HS-5 (cell line): ENCODE results near the gene CXCR6.

Experiments used
- DNase-seq: peaks from one replicate; pipeline ENCODE4 v3.0.0-alpha.2; 2012; ENCODE audit warnings: low read depth

Gene CXCR6

DNA sequence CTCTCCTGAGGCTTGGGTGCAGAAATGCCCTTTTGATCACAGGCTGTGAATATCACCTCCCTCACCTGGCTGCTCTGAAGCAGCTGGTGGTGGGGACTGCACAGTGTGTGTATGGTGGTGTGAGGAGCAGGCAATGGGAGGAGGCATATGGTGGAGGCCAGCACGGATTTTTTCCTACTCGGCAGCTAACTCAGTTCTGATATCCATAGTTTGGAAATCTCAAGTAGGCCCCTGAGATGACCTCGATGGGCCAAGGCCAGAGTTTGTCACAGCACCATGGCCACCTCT lies 21.3 kb upstream of the CXCR6 start:
- no peak for DNase-seq

DNA sequence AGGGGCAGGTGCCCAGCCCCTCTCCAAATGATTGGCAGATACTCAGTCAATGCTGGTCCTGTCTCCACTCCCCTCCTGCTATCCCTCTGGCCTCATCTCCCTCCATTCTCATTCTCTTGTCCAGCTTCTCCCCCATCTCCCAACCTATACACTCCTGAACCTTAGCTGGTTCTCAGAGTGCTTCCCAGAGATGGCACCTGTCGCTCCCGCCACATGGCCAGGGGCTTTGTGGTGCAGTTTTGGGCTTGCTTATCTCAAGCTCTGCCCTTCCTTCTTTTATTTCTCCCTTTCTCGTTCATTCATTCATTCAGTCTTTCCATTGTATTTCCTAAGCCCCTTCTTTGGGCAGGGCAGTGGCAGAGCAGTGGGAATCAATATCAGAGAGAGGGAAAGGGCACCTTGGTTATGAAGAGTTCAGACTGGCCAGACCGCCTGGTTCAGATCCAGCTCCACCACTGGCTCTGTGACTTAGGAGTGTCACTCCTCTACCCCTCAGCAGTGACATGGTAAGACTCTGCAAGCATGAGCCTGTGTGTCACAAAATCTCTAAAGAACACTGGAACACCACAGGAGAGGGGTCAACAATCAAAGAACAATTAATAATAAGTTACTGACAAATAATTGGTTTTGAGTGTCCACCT lies 20.2 kb upstream of the CXCR6 start:
- DNase-seq = no peak

DNA sequence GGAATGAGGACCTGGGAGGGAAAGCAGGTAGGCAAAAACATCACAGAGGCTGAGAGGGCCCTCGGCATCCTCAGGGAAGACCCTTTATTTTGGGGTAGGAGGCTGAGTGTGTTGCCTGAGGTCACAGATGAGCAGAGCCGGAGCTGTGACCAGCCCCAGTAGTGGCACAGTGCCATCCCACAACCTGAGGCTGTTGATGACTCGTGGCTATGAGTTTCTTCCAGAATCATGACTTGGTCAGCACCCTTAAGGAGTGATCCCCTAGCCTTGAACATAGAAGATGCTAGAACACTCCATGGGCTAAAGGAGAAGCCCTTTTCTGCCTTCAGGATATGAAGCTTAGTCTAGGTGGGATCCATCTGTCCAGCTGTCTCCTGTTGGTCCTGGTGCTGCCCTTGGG lies 19.5 kb upstream of the CXCR6 start:
- peak; percentile 68 for DNase-seq

DNA sequence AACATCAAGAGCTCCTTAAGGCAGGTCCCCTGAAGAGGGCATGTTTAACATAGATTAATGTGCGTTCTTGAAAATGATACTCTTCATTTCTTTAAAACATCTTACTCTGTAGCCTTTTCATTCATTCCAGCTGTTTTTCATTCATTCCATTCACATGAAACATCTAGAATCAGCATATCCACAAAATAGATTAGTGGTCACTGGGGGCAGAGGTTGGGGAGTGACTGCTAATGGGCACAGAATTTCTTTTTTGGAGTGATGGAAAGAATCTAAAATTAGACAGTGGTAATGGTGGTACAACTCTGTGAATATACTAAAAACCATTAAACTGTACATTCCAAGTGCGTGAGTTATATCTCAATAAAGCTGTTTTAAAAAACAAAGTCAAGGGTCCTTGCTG lies 15.4 kb upstream of the CXCR6 start:
- peak; percentile 46 for DNase-seq

DNA sequence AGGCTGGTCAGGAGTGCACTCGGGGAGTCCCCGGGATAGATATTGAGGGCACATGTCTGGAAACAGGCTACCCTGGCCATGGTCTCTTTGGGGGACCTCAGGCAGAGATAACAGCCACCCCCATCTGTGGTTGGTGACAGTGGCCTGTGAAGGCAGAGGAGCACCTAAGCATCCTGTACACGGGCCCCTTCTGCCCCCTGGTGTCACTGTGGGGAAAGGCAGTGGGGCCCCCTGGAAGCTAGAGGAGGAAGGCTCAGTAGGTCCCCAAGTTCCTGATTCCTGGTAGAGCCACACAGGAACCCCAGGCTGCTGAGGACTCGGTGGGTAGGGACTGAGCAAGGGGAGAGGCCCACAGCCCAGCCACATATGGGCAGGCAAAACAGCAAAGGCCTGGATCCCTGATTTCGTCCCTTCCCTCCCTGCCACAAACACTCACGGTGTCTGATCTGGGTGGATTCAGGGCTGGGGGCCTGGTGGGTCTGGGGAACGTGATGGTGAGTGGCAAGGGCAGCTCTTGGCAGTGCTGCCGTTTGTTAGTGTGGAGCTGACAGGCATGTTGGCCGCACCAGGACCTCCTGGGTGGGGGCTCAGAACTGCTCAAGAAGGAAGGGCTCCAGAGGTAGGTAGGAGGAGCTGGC lies 14.1 kb upstream of the CXCR6 start:
- no peak for DNase-seq

DNA sequence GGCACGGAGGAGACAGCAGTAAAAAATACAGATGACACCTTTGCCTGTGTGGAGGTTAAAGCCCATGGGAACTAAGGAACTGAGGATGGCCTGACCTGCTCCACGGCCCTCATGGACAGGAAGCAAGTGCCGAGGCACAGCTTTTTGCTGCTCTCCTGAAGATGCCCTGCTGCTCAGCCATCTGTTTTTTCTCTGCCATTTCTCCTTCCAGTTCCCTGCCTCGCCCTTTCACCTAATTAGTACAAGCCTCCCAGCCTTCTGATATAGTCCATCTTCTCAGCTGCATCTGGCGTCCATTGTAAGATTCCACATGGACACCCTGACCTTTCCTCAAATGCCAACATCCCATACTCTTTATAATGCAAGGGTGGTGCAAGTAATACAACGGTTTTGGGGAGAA lies 11.8 kb upstream of the CXCR6 start:
- DNase-seq = no peak

DNA sequence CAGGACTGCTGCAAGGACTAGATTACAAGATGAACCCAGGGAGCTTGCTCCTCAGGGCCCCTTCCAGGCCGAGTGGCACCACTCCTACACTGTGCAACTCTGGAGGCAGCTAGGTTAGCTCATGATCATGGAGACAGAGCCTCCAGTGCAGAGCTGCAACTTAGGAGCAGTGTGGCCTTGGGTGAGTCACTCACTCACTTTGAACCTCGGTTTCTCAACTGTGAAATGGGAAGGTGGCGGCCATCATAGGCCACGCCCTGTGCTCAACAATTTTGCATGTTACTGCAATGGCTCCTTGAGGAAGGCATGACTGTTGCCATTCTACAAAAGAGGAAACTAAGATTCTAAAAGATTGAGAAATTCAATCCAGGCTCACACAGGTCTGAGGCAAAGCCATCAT lies 11.2 kb upstream of the CXCR6 start:
- no peak for DNase-seq

DNA sequence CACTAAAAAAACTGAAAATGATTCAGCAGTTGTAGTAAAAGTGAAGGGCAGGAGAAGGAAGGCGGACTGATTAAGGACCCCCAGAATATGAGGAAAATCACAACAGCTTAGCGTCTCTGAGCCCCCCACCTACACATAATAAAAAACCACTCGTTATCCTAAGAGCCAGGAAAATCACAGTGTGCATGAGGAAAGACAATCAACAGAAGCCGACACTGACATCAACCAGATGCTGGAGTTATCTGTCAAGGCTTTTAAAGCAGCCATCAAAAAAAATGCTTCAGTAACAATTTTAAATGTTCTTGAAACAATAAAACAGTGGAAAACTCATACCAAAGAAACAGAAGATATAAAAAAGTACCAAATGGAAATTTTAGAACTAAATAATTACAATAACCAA lies 9.7 kb upstream of the CXCR6 start:
- no peak for DNase-seq

DNA sequence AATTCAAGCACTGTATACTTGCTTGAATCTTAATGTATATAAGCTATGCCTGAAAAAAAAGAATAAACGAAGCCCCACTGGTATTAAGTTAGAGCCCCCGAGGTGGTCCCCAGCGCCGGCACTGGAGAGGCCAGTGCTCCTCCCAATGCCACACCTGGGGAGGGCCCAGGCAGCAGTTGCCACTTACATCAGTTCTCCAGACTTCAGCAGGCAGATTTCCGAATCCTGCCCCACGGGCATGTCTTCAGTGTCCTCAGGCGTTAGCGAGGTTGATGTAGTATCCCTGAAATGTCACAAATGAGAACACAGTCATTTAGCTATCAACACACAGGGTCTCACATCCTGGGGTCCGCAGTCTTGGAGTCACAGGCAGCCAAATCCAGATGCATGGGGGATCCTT lies 7.0 kb upstream of the CXCR6 start:
- no peak for DNase-seq

DNA sequence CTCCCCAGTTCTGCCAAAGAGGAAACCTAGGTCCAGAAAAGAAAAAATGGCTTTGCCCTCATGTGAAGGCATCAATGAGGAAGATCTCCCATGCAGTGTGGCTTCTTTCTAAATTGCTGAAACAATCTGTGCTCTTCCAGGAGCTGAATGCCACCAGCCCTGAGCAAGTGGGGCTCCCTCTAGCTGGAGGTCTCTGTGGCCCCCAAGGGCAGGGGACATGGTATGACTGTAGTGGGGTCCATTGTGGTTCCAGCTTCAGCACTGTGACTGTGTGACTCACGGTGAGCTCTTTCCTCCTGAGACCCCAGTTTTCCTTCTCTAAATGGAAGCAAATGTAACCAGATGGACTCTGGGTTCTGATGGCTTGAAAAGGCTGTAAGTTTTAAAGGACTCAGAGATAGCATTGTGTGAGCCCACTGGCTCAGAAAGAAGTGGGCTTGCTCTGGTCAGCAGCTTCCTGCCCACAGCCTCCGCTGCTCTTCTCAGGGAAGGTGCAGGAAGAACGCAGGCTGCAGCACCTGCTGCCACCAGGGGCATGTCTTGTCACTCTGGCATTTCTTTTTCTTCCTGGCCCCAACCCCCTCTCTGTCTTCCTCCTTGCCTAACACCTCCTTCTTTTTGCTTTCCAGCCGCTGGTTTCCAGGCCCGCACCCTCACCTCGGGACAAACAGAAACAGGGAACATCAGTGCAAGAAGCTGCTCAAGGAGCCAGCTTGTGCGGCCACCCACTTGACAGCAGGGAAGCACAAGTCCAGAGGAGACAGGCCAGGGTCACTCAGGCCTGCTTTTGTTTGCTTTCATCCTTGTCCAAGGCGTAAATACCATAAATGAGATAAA lies 5.8 kb upstream of the CXCR6 start:
- DNase-seq = no peak

DNA sequence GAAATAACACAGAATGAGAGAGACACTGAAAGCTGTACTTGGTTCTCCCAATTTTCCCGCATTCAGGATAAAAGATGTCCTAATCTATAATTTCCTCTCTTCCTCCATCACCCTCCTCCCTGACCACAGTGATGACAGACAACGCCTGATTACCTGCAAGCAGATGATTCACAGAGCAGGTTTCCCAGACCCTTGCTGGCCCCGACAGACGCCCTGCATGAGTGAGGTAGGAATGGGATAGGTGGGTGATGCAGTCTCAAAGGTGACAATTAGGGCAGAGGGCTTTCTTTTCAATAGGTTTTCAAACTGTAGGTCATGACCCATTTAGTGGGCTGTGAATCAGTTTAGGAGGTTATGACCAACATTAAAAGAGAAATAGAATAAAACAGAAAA lies 5.2 kb upstream of the CXCR6 start:
- DNase-seq = no peak

DNA sequence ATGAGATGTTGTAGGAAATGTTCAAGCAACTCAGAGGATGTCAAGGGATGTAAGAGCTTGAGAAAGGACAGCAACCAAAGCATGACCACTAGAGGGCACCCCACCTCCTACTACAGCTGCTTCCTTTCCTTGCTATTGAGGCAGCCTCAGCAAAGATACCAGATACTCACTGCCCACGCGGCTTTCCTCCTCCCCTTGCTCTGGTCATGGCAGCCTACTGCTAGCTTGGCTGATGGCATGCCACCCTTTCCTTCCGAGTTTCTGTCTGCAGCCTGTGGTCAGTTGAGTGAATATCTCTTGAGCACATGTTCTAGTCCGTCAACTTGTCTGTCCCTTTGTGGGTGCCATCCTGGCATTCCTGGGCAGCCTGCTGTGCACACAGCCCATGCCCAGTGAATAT lies 4.4 kb upstream of the CXCR6 start:
- DNase-seq = peak; percentile 76

DNA sequence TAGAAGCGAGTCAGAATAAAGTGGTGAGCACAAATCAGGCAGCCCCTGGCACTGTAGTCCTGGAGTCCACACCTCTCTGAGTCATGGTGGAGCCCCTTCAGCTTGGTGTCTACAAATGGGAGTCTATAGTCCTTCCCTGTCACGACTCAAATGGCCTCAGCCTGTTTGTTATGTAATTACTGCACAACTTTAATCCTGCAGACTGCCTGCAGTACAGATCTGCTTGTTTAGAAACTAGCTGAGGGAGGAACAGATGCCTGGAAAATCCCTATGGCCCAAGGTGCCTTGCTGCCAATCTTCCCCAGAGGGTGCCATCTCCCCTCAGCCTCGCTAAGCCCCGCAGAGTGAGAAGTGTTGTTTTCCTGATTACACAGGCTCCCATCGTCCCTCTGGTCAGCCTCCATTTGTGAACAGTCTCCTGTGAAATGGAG lies 3.9 kb upstream of the CXCR6 start:
- no peak for DNase-seq

DNA sequence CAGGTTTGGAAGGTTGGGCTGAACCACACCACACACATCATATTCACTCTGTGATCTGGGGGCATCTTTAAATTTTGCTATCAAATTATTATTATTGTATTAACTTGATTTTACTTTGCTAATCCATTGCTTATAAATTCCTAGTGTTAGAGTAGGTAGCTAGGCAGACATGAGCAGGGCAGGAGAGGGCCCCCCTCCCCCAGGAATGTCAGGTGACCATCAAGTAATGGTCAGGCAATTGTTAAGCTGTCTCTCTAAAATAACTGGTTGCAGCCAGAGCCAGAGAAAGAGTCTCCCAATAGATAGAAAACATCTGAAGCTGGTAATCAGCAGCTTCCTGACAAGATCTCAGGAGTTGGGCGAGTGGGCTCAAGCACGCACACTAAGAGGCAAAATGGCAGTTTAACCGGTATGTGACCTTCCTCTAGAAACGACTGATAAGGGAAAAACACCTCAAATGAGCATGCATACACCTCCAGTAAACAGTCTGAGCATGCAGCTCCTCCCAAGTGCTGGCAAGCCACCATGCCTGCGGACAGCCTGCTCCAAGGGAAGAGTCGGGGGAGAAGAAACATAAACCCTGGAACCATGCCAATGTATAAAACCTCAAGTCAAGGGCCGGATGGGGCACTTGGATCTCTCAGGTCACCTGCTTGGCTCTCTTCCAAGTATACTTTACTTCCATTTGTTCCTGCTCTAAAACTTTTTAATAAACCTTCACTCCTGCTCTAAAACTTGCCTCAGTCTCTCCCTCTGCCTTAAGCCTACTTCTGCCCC lies 3.1 kb upstream of the CXCR6 start:
- DNase-seq = no peak

DNA sequence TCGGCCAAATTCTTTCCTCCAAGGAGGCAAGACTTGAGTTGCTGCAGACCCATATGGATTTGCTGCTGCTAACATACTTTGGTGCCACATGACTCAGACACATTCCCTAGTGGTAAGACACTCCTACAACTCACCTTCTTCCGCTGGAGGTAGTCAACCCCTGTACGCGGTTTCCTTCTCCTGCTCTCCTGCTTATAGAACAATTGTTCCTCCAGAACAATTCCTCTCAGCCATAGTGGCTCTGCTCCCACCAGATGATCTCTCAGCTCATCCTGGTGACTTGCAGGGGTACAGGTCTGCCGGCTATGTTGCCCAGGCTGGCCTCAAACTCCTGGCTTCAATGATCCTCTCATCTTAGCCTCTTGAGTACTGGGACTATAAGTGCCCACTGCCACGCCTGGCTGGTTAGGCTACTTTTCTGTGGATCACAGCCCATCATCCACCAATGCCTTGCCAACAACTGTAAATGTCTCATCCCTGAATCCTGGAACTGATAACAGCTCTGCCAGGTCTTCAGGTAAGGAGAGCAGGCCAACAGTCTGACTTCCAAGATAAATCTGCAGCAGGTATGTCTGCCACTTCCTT lies 2.4 kb upstream of the CXCR6 start:
- no peak for DNase-seq

DNA sequence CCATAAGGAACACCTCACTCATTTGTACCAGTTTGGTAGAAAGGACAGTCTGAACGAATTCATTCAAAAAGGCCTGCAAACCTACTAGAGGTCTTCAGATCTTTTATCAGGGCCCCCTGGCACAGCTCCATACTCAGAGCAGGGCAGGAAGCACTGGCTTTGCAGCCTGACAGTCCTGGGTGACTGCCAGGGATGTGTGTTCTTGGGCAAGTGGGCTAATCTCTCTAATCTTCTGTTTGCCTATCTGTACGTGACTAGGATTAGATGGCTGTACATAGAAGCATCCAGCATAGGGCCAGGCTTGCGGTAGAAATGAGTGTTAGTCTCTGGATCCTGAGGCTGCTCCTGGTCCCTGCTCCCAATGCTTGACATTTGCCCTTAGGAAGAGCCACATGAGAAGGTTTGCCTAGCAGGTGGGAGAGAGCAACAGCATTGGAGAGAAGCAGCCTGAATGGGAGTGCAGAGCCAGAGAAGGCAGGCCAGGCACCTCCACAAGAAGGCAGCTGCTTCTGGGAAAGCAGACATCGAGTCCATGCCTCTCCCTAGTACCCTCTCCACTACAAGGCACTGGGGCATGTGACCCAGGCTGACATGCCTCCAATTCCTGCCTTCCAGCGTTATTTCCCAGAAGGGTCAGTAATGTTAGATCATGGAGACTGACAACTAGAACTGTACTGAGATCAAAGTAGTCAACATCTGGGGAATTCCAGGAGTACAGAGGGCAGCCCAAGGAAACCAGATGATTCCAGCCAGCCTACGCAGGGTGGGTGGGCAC lies 1.0 kb upstream of the CXCR6 start:
- DNase-seq = no peak

DNA sequence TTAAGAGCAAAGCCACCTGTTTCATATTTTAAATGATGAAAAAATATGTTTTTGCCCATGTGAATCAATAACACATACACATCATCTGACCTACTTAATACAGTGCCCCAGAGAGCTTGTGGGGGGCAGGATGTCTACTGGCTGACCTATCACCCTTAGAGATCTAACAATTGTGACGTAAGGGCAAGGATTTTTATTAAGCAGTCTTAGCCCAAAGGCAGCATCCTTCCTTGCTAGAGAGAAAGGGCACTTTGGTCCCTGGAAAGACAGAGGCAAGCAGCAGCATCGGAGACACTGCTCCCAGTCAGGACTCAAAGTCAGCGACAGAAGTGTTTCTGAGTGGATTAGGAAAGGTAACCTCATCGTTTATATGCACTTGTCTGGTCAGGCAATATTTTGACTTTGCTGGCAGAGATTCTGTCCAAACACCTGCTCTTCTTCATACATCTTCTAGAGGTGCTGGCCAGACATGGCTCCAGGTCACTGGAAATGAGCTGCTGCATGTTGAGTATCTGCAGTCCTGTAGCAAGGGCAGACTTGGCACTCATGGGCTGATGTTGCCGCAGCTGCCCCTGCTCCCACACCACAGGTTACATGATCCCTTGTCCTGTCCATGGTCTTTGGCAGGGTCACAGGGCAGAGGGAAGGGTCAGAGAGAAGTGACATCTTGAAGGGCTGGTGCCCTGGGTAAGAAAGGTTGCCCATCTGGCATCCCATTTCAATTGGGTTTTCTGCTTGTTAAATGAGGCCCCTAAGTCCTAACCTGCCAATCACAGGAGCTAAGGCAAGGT lies 1.8 kb downstream of the CXCR6 start:
- no peak for DNase-seq

DNA sequence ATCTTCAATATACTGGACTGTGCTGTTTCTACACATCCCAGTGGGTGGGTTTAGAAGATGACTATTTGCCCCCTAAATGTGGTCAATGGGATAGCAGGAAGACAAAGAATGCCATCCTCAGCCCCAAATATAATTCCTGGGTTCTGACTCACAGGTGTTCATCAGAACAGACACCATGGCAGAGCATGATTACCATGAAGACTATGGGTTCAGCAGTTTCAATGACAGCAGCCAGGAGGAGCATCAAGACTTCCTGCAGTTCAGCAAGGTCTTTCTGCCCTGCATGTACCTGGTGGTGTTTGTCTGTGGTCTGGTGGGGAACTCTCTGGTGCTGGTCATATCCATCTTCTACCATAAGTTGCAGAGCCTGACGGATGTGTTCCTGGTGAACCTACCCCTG lies 3.0 kb downstream of the CXCR6 start:
- peak; percentile 42 for DNase-seq

DNA sequence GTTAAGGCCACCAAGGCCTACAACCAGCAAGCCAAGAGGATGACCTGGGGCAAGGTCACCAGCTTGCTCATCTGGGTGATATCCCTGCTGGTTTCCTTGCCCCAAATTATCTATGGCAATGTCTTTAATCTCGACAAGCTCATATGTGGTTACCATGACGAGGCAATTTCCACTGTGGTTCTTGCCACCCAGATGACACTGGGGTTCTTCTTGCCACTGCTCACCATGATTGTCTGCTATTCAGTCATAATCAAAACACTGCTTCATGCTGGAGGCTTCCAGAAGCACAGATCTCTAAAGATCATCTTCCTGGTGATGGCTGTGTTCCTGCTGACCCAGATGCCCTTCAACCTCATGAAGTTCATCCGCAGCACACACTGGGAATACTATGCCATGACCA lies 3.6 kb downstream of the CXCR6 start:
- DNase-seq = no peak

DNA sequence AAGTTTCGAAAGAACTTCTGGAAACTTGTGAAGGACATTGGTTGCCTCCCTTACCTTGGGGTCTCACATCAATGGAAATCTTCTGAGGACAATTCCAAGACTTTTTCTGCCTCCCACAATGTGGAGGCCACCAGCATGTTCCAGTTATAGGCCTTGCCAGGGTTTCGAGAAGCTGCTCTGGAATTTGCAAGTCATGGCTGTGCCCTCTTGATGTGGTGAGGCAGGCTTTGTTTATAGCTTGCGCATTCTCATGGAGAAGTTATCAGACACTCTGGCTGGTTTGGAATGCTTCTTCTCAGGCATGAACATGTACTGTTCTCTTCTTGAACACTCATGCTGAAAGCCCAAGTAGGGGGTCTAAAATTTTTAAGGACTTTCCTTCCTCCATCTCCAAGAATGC lies 4.1 kb downstream of the CXCR6 start:
- no peak for DNase-seq

DNA sequence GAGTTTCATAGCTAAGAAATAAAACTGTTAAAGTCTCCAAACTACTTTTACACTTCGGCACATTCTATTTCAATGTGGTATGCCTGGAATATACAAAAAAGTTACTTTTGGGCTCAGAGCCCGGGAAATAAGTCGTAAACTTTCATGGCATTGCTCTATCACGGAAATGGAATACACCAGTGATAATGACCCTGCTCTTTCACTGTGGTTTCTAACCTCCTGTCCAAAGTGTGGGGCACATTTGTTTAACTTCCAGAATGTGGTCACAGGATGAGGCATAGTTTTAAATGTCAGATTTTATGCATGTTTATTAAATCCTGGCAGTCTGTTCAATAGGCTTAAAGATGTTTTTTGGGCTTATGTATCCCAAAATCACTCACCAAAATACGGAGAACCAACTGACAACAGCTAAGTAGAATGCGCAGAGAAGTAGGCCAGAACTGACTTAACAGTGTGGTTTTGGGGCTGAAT lies 5.1 kb downstream of the CXCR6 start:
- no peak for DNase-seq
